NCI-H146 (cell line): ENCODE data around the gene ECE1.
A peak's percentile ranks its signal among the peaks of the same experiment; 100 is the strongest.
"Not testable (repeated sequence)": the region's sequence is repeated elsewhere in the genome, so short reads cannot be mapped to it uniquely, and the experiment has no call there.

Source experiments
- DNase-seq: peaks from one replicate; lab custom pipeline; 2025; lab: John Stamatoyannopoulos, UW

ECE1 gene

DNA sequence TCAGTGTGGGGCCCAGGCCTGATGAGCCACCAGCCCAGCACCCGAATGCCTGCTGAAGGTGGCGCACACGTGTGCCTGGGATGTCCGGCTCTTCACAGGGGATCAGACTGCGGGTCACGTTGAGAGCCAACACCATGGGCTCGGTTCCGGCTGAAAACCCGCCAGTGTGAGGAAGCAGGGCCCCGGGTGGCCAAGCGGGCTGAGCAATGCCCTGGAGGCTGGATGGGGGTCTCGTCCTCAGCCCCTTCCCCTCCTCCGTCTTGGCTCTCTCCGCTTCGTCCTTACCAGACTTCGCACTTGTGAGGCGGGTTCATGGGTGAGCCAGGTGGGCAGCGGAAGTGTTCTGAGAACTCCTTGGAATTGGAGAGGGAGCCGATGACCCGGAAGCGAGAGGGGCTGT is 70.6 kb downstream of the ECE1 start:
- DNase-seq, result no peak

DNA sequence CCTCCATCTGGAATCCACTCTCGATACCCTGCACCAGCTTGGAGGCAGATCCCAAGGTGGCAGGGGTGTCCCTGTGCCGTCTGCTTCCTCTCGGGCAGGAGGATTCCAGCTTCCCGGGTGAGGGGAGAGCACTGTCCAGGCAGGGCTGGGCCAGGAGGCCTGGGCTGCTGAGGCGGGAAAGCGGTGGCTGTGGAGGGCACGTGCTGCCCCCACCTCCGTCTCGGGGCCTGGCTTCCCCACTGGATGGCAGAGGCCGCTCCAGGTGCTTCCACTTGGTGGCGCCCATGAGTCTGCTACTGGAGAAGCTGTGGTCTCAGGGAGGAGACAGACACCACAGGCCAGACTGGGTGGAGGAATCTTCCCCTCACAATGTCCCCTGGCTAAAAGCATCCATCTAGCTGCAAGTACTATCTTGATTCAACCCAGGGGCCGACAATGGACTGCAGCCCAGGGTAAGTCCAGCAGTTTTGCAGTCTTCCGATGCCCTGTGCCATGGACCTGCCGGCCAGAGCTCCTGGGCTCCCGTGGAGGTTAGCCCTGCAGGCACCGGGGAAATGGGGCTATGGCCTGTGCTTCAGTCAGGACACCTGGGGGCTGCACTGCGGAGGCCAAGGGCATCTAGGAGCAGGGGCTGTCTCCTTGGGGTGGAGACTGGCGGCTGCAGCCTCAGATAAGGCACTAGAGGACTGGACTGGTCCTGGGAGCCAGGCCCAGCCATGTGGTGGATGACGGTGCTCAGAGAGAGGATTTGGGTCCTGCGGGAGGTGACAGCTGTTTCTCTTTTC is 72.3 kb downstream of the ECE1 start:
- no peak for DNase-seq

GRCh38 chr1:21216835-21217811 is 73.1 kb downstream of the ECE1 start:
- DNase-seq, result peak; percentile 28

DNA sequence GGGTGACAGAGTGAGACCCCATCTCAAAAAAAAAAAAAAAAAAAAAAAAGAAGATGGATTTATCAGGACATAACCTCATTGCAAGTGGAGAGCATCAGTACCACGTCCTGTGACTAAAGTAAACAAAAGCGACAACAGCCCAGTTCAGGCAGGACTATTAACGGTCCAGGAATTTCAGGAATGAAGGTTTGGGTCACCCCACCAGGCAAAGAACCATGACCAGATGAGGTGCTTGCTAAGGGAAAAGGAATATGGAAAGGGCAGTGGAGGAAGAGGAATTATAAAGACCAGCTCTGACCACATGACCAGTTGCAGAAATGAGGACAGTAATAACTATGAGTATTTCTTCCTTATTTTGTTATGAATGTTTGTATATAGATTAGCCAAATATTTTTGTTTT is 78.1 kb downstream of the ECE1 start:
- no peak for DNase-seq

GRCh38 chr1:21208137-21208700 is 82.0 kb downstream of the ECE1 start:
- DNase-seq, result not testable (repeated sequence)

- no peak for DNase-seq
Measured at GRCh38 chr1:21206117-21206516, 84.1 kb downstream of the ECE1 start.

- no peak for DNase-seq
Measured at GRCh38 chr1:21205416-21205815, 84.8 kb downstream of the ECE1 start.

GRCh38 chr1:21201650-21202049 is 88.6 kb downstream of the ECE1 start:
- DNase-seq, result no peak

DNA sequence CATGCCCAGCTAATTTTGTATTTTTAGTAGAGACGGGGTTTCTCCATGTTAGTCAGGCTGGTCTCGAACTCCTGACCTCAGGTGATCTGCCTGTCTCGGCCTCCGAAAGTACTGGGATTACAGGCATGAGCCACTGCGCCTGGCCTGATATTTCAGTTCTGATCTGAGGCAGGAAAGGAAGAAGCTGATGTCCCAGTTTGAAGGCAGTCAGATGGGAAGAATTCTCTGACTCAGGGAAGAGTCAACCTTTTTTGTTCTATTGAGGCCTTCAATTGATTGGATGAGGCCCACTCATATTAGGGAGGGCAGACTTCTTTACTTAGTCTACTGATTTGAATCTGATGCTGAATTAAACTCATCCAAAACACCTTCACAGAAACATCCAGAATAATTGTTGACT is 89.0 kb downstream of the ECE1 start:
- DNase-seq, result not testable (repeated sequence)

DNA sequence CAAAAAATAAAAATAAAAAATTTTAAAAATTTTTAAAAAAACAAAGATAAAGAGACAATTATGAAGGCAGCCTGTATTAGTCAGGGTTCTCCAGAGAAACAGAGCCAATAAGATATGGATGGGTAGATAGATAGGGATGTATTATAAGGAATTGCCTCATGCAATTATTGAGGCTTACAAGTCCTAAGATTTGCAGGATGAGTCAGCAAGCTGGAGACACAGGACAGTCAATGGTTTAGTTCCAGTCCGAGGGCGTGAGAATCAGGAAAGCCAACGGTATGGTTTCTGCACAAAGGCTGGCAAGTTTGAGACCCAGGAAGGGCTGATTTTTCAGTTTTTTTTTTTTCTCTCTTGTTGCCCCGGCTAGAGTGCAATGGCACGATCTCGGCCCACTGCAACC is 89.5 kb downstream of the ECE1 start:
- DNase-seq, result no peak

- no peak for DNase-seq
Measured at GRCh38 chr1:21198929-21199328, 91.3 kb downstream of the ECE1 start.

DNA sequence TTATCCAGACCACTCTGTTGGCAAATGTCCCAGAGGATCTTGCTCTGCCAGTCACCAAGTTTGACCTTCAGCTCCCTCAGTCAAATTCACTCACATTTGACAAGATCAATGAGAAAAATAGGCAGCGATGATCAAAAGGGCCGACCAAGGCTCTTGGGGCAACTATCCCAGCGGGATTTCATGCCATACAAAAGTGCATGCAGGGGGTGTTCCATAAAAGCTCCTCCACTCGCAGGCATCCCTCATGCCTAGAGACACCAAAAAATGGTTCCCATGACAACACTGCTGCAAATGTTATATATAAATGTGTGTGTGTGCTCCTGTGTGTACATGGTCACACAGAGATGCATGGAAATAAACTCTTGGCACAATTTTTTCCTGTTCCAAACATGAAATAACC is 97.4 kb downstream of the ECE1 start:
- DNase-seq, result no peak

DNA sequence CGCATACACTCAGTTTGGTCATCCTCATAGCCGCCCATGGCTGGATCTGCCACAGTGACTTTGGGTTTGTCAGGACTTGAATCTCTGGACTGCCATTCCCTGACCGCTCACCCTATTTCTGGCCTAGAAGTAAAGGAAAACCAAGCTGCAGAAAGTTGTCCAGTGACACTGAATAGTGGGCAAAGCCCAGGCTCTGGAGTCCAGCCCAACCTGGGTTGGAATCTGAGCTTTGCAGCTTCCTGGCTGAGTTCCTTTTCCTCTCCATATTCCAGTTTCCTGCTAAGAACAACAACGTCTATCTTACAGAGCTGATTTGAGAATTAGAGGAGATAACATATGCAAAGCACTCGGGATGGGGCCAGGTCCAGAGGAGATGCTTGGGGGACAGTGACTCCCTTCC is 98.0 kb downstream of the ECE1 start:
- no peak for DNase-seq

DNA sequence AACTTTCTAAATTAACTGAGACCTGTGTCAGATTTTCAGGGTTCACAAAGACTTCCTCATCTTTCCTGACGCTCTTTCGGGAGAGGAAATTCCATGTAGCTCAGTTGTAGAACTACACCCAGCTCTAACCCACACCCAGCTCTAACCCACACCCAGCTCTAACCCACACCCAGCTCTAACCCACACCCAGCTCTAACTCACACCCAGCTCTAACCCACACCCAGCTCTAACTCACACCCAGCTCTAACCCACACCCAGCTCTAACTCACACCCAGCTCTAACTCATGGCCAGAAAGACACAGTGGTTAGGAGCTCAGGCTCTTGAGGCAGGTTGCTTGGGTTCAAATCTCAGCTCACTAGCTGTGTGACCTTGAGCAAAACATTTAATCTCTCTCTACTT is 99.5 kb downstream of the ECE1 start:
- not testable (repeated sequence) for DNase-seq

GRCh38 chr1:21189906-21190500 is 100.3 kb downstream of the ECE1 start:
- DNase-seq, result peak; percentile 5

DNA sequence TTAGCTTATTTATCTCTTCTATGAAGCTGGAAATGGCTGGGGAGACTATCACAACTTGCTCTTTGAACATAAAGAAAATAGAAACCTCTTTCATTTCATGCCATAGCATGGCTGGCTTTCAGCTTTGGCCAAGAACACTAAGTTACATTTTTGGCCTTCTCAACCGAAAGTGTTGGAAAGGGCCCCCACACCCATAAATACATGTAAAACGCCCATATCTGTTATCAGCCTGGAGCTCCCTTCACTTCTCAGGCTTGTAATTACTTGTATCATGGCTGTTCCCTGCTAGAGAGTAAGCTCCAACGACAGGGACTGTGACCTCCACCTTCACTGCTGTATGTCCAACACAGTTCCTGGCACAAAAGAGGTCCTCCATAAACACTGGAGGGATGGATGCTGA is 100.8 kb downstream of the ECE1 start:
- no peak for DNase-seq

- no peak for DNase-seq
Measured at GRCh38 chr1:21188235-21188634, 102.0 kb downstream of the ECE1 start.

GRCh38 chr1:21185221-21185731 is 105.0 kb downstream of the ECE1 start:
- DNase-seq, result no peak

DNA sequence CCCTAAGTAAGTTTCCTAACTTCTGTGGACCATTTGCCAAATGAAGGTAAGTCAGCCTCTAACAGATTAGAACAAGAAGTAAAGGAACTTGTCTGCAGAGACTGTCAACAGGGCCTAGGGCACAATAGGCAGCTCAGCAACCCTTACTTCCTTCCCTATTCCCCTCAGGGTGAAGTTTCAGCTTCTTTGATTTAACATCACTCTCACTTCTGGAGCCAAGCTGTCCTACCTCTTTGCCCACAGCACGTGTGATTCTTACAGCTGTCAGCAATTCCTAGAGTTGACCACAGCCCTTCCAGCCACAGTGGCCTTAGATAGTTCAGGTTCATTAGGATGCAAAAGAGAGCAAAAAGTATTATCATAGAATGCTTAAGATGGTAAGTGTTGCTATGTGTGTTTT is 106.0 kb downstream of the ECE1 start:
- no peak for DNase-seq

GRCh38 chr1:21182181-21182731 is 108.0 kb downstream of the ECE1 start:
- DNase-seq, result no peak

DNA sequence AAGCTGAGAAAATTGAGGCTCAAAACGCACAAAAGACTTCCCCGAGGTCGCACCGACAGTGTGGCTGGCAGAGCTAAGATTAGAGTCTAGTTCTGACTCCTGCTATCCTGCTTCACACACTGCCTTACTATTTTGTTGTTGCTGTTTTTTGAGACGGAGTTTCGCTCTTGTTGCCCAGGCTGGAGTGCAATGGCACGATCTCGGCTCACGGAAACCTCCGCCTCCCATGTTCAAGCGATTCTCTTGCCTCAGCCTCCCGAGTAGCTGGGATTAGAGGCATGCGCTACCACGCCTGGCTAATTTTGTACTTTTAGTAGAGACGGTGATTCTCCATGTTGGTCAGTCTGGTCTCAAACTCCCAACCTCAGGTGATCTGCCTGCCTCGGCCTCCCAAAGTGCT is 112.0 kb downstream of the ECE1 start:
- DNase-seq, result not testable (repeated sequence)
